Psoas muscle (tissue), 8 donors: ENCODE measurements around the gene XXYLT1. TPM values are rescaled to one million over a fixed set of nuclear protein-coding genes. Genes with fewer than 3 reads are reported as not detected.

Experiments
- ATAC-seq, 4 donors: fragments of 200-7000 bp; cut with Tn5 transposase; one replicate each; pipeline ENCODE4 v1.9.1; 2020; ENCODE audit warnings: moderate library complexity in 3 of 4, mild to moderate bottlenecking in 2 of 4
- DNase-seq, 2 donors: peaks; one replicate each; pipeline ENCODE4 v3.0.0-alpha.2; 2020
- H3K27ac ChIP-seq: fragments of 200-600 bp; one replicate; pipeline ENCODE4 v1.8.0; 2022
- H3K27me3 ChIP-seq, 3 donors: fragments of 200-600 bp in 1 of 3; one replicate each; pipeline versions ENCODE4 v1.6.1 to v1.8.0; 2013 to 2022; ENCODE audit warnings: low read length in 2 of 3, mild to moderate bottlenecking in 2 of 3, moderate library complexity in 1 of 3; ENCODE audit not compliant: insufficient read depth in 3 of 3
- H3K36me3 ChIP-seq, 2 donors: fragments of 200-600 bp in 1 of 2; one replicate each; pipeline versions ENCODE4 v1.6.1 to v1.8.0; 2013 to 2022; ENCODE audit warnings: low read depth in 1 of 2, mild to moderate bottlenecking in 1 of 2, moderate library complexity in 1 of 2; ENCODE audit not compliant: insufficient read depth in 1 of 2
- H3K4me1 ChIP-seq: fragments of 200-600 bp; one replicate; pipeline ENCODE4 v1.8.0; 2022
- H3K4me3 ChIP-seq: fragments of 200-600 bp; one replicate; pipeline ENCODE4 v1.8.0; 2022; ENCODE audit warnings: mild to moderate bottlenecking
- H3K9me3 ChIP-seq: fragments of 200-600 bp; one replicate; pipeline ENCODE4 v1.8.0; 2022
- WGBS, 3 donors: extraction: QIAGEN DNeasy Blood & Tissue Kit; methylation state at CpG; one replicate each; pipeline versions ENCODE4 v1.1.6 to v1.1.7; 2013; 5-methylcytosine and 5-hydroxymethylcytosine counted together
- intact Hi-C, 2 donors: fragments of 100-400 bp; cut with DNase I; formaldehyde crosslinking; loops; one replicate each; pipeline versions ENCODE4 v1.11.0 to v1.14.2; 2022
- polyA plus RNA-seq, 3 donors: library from polyadenylated mRNA; stranded (reverse); fragments of 200-250 nt; gene quantifications; one replicate each; pipeline ENCODE4 v1.2.3, GENCODE V29; 2013
- total RNA-seq, 4 donors: library from RNA; stranded (reverse); fragmentation: NEBNext Ultra II Directional in 2 of 4; extraction: Animal tissue kit (Norgen Biotek cat#: 25700) in 2 of 4; gene quantifications; one replicate each; pipeline versions ENCODE4 v1.2.1 to v1.2.4, GENCODE V29; 2021 to 2023
- TF ChIP-seq, protein P1 (sequence below): fragments of 200-600 bp; IDR thresholded peaks from one replicate; pipeline ENCODE4 v1.8.0; 2022; ENCODE audit warnings: antibody characterized with exemption
- donor health status: healthy with polysubstance abuse.
- donor health status: DM: no; HTN: no; CAD: no; lungs with moderate emphysema.
- donor health status: Bipolar disorder and iron deficiency.
- donor health status: healthy.
- donor health status: DM: yes; HTN: yes; CAD: no.
- donor health status: DM: no; HTN: no; CAD: no.
- donor health status: DM: no; HTN: no; CAD: no.
- donor health status: DM: yes; HTN: yes; CAD: no.

XXYLT1 gene
- total and polyA plus RNA-seq, 7 donors = 0.86 to 3.5 (median 1.8) TPM

DNA sequence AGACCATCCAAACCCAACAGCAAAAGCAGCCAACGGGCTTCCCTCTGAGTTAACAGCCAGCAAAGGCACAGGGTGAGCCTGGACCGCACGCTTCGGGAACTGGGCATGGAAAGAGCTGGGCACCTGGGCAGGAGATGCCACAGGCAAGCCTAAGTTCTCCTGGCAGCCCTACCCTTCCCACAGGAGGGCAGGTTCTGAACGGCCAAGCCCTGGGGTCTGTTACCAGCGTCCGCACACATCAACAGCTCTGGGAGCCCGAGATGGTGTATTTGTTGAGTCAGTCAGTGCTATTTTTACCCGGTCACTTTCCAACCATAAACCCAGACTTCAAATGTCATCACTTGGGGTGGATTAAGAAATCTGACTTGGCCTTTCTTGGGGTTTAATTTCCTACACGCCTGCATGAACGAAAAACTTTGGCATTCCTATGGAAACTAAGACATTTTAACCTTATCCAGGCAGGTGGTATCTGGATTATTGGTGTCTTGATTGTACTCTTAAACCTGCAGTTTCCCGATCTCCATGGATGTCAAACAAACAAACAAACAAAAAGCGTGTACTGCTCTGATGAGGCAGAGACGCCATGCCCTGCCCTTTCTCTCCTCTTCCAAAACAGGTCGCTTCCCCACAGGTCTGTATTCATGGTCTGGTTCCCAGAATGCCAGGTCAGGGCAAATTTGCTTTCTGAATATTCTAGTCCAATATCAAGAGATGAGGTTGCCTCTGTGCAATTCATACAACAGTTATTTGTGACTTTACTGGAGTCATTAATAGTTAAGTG is 99.7 kb downstream of the XXYLT1 start:
- ATAC-seq = peak; percentile 85 to 97 (median 88)
- H3K36me3 ChIP-seq = no peaks in the 10 kb centered on the region
- intact Hi-C loops = no loop called here
- no peak for DNase-seq
- peak overlapping the region; percentile 33 for H3K4me3 ChIP-seq
- no peaks in the 10 kb centered on the region for H3K9me3 ChIP-seq
- peak overlapping the region; percentile 69 for H3K27ac ChIP-seq
- 30 to 47% (median 45%) methylated on average over 15 of the region's 15 CpGs for WGBS, 3 donors
- H3K27me3 ChIP-seq = no peaks in the 10 kb centered on the region
- peaks cover 22% of the 10 kb centered on the region for H3K4me1 ChIP-seq
- TF ChIP-seq, protein P1, sequence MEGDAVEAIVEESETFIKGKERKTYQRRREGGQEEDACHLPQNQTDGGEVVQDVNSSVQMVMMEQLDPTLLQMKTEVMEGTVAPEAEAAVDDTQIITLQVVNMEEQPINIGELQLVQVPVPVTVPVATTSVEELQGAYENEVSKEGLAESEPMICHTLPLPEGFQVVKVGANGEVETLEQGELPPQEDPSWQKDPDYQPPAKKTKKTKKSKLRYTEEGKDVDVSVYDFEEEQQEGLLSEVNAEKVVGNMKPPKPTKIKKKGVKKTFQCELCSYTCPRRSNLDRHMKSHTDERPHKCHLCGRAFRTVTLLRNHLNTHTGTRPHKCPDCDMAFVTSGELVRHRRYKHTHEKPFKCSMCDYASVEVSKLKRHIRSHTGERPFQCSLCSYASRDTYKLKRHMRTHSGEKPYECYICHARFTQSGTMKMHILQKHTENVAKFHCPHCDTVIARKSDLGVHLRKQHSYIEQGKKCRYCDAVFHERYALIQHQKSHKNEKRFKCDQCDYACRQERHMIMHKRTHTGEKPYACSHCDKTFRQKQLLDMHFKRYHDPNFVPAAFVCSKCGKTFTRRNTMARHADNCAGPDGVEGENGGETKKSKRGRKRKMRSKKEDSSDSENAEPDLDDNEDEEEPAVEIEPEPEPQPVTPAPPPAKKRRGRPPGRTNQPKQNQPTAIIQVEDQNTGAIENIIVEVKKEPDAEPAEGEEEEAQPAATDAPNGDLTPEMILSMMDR = no peak

DNA sequence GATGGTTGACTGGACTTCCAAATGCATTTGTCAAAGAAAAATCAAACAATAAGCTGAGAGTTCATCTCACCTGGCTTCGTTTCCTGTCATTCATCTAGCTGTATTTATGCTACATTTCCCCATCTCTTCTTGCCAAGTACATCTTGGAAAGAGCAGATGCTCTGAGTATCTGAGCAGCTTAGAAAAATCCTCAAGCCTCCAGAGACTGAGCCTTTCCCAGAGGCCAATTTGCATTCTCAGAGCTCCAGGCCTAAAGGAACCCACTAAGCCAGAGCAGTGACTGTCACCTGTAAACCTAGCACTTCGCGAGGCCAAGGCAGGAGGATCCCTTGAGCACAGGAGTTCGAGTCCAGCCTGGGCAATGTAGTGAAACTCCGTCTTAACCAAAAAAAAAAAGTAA is 100.5 kb downstream of the XXYLT1 start:
- 74 to 90% (median 88%) methylated on average over 5 of the region's 5 CpGs for WGBS, 3 donors
- intact Hi-C loops = no loop called here
- TF ChIP-seq, protein P1 = no peak

DNA sequence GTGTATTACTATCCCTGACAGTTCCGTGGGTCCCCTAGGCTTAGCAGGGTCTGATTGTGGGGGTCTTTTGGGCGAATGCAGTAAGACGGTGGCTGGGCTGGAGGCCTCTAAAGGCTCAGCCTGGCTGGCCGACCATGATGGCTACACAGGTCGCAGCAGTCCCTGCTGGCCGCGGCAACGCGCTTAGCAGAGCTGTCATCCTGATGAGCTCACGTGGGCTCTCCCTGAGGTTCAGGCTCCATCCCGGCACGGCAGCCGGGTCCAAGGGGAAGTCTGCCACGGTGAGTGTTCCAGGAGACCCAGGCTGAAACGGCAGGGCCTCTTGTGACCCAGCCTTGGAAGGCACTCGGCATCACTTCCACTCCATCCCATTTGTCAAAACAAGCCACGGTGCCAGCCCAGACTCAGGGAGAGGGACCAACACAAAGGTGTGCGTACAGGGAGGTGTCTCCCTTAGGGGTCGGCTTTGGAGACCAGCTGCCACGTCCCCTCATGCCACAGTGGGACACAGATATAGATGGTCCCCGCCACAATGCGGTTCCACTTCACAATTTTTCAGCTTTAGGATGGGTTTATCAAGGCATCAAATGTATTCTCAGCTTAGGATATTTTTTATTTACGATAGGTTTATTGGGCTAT is 101.8 kb downstream of the XXYLT1 start:
- 90 to 92% (median 92%) methylated on average over 23 of the region's 23 CpGs for WGBS, 3 donors
- Histone ChIP-seq H3K4me1 (peaks cover 22% of the 10 kb centered on the region), H3K36me3 (no peaks in the 10 kb centered on the region), H3K4me3 (no peak overlapping the region), H3K9me3 (no peaks in the 10 kb centered on the region), H3K27ac (no peak overlapping the region), H3K27me3 (no peaks in the 10 kb centered on the region)
- no peak for DNase-seq
- TF ChIP-seq, protein P1 = no peak
- intact Hi-C loops = no loop called here
- ATAC-seq = no peak

More for the DNA sequence above, 100.5 kb downstream of the XXYLT1 start:
- Histone ChIP-seq H3K4me1 (peaks cover 22% of the 10 kb centered on the region), H3K27me3 (no peaks in the 10 kb centered on the region), H3K4me3 (no peak overlapping the region), H3K36me3 (no peaks in the 10 kb centered on the region), H3K27ac (no peak overlapping the region), H3K9me3 (no peaks in the 10 kb centered on the region)
- DNase-seq (no peak), ATAC-seq (no peak)

DNA sequence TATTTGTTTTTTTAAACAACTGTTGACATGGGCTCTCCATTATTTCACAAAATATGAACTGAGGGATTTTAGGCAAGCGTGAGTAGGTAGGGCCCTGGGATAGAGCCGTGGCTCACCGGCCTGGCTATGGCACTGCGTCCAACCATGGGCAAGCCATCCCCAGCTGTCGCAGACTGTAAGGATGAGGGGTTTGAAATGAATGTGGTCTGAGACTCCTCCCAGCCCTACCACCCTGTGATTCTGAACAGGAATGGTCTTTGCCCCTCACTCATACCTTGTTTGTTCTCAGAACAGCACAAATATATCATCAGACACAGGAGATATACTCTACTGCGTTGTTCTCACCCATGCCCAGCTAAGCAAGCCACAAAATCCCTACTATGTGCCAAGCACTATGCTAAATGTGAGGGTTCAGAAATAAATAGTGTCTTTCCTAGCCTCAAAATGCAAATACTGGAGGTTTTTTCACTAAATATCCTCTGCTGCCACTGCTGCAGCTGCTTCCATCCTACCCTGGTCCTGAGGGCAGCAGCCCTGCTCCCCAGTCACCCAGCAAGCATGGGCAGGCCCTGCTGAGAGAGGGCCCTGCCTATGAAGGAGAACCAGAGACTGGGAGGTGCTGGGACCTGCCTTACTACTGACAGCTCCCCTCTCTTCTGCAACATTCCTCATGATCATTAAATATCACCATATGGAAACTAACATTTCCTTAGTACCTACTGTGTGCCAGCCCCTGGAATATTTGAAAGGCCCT is 102.8 kb downstream of the XXYLT1 start:
- TF ChIP-seq, protein P1 = no peak

More for the DNA sequence above, 102.8 kb downstream of the XXYLT1 start:
- Histone ChIP-seq H3K36me3 (no peaks in the 10 kb centered on the region), H3K27me3 (no peaks in the 10 kb centered on the region), H3K27ac (no peak overlapping the region), H3K4me3 (no peak overlapping the region), H3K4me1 (peaks cover 22% of the 10 kb centered on the region), H3K9me3 (no peaks in the 10 kb centered on the region)
- ATAC-seq (no peak), DNase-seq (no peak)
- 86 to 99% (median 95%) methylated on average over 6 of the region's 6 CpGs for WGBS, 3 donors
- intact Hi-C loops = no loop called here
